Measurements from ENCODE around the gene POU5F1.
"Not testable (repeated sequence)": the region's sequence is repeated elsewhere in the genome, so short reads cannot be mapped to it uniquely, and the experiment has no call there.

Gene POU5F1

GRCh38 chr6:31170600-31170881, at the start of gene POU5F1:
Gene POU5F1, minus strand, starts transcription at chr6:31170682. Its CDS starts 62 bp downstream, at chr6:31170620.
- DNase-seq, result no peak

GRCh38 chr6:31216208-31216898, 45.9 kb upstream of the POU5F1 start:
- DNase-seq, result no peak

GRCh38 chr6:31215216-31215615, 44.7 kb upstream of the POU5F1 start:
- not testable (repeated sequence) for DNase-seq

- DNase-seq, result no peak
Measured at GRCh38 chr6:31214516-31214915, 44.0 kb upstream of the POU5F1 start.

- DNase-seq, result no peak
Measured at GRCh38 chr6:31210741-31211532, 40.5 kb upstream of the POU5F1 start.

GRCh38 chr6:31210123-31210522, 39.6 kb upstream of the POU5F1 start:
- no peak for DNase-seq

GRCh38 chr6:31209137-31209536, 38.7 kb upstream of the POU5F1 start:
- no peak for DNase-seq

- no peak for DNase-seq
Measured at GRCh38 chr6:31208506-31208905, 38.0 kb upstream of the POU5F1 start.

GRCh38 chr6:31205638-31206037, 35.2 kb upstream of the POU5F1 start:
- no peak for DNase-seq

GRCh38 chr6:31204751-31205145, 34.3 kb upstream of the POU5F1 start:
- no peak for DNase-seq

- peak; percentile 78 for DNase-seq
Measured at GRCh38 chr6:31203345-31203979, 33.0 kb upstream of the POU5F1 start.

GRCh38 chr6:31202259-31203166, 32.0 kb upstream of the POU5F1 start:
- peak; percentile 52 for DNase-seq

GRCh38 chr6:31199105-31199452, 28.6 kb upstream of the POU5F1 start:
- DNase-seq, result not testable (repeated sequence)

- peak; percentile 96 for DNase-seq
Measured at GRCh38 chr6:31197559-31198305, 27.2 kb upstream of the POU5F1 start.

- DNase-seq, result not testable (repeated sequence)
Measured at GRCh38 chr6:31196251-31197022, 26.0 kb upstream of the POU5F1 start.

- DNase-seq, result not testable (repeated sequence)
Measured at GRCh38 chr6:31195308-31195979, 25.0 kb upstream of the POU5F1 start.

- DNase-seq, result no peak
Measured at GRCh38 chr6:31194061-31194834, 23.8 kb upstream of the POU5F1 start.

GRCh38 chr6:31193206-31193605, 22.7 kb upstream of the POU5F1 start:
- no peak for DNase-seq

- DNase-seq, result peak; percentile 68
Measured at GRCh38 chr6:31192431-31193105, 22.1 kb upstream of the POU5F1 start.
